HG03520 (cell line): Measurements from ENCODE around the gene GGCT.

ENCODE experiments used
- ATAC-seq: cut with Tn5 transposase; IDR thresholded peaks from one replicate; pipeline ENCODE4 v1.9.1; 2021; ENCODE audit warnings: mild to moderate bottlenecking, moderate library complexity; ENCODE audit not compliant: unreplicated experiment

The GGCT gene

DNA sequence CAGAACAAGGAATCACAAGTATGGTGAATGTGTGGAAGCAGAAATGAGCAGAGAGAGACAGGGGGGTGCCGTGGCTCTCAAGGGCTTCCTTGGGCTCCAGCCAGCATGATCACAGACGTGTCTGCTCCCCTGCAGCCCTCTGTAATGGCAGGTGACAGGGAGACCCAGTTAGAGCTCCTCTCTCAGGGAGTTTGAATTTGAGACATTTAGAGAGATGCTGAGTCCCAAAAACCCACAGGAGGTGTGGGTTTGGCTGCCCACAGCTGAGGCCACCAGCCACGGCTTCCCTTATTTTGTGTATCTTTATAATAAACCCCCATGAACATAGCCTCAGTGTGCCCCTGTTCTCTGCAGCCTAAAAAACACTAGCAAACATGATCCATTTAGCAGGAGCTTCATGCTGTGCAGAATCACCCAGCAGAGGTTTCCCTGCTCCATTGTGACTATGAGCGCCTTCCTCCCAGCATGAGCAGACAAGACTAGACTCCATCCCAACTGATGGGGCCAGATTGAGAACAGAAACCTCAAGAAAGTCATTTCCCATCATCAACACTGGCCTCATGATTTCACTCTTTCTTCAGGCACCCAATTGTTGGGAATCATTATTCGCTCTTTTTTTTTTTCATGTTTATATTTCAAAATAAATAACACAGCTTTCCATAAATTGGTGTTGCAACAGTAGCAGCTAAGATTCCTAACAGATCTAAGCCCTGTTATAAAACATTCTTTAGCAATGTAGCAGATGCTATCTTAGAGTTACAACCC lies 39.4 kb downstream of the GGCT start:
- ATAC-seq: no peak

- ATAC-seq: no peak
Measured at GRCh38 chr7:30464231-30464671, 40.4 kb downstream of the GGCT start.

GRCh38 chr7:30463405-30464145 lies 41.1 kb downstream of the GGCT start:
- no peak for ATAC-seq

DNA sequence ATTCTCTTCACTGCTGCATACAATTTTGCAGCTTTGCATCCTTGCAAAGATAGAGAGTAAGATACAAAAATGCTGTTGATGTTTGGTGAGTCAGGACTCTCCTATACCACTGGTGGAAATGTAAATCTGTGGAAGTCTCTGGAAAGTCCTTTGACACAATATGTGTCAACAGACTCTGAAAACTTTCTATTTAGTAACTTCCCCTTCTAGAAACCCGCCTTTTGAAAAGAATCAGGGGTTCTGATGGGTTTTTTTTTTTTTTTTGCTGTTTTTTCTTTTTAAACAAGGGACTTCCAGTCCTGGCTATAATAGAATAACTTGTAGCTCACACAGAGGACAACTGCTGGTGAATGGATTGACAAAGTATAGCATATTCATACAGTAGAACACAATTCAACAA lies 42.5 kb downstream of the GGCT start:
- no peak for ATAC-seq

DNA sequence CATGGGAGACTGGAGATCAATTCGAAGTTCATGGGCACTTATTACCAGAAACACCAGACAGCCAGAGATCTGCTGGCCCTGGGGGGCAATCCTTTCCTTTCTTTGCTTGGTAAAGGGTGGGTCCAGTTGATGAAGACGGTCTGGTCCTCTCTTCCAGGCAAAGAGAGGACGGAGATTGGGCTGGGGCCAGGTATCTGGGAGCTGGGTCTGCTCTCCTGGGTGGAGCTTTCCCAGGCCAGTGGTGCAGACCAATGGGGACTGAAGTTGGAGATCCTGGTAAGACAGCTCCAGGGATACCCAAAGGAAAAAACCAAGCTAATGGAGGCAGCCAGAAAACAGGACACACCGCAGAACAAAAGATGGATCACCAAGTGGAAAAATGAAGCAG lies 44.4 kb downstream of the GGCT start:
- ATAC-seq: no peak

DNA sequence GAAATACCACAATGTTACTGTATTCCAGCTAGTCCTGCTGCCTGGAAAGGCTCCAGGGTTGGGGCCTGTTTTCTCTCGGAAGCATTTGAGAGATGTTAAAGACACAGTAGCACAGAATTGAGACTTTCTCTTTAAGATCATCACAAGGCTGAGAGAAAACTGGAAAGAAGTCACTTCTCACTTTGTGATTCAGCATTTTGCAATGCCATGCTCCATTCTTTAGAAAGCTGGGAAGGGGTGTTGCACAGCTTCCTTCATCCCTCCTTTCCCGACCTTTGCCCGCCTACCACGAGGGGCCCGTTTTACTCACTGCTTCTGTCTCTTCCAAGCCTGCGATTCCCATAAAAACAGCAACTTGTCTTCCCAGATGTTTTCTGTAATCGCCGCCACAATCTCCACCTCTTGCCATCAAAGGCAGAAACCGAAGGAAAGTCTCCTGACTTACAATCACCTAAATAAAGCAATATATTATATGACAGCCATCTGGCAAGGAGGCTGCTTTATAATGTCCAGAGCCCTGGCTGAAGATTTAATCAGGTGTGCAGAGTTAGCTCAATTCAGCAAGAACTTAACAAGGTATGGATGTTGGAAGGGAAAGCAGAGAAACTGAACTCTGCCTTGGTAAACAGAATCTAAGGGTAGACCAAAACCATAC lies 44.9 kb downstream of the GGCT start:
- no peak for ATAC-seq

- ATAC-seq: no peak
Measured at GRCh38 chr7:30458311-30458710, 46.3 kb downstream of the GGCT start.

DNA sequence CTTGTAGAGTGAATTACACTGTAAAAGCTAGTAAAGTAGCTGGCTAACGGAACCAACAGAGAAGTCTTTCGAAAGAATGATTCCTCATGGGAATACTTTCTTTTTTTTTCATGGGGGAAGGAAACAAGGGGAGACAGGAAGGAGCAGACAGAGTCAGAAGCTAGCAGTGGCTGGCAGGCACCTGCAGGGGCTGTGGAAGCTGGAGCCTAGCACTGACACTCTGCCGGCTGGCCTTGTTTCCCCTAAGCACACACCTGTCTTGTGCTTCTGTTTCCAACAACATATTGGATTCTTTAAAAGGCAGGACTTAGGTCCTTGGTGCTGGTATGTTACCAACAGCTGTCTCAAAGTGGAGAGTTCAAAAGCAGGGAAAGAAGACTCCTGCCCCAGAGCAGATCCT lies 50.7 kb downstream of the GGCT start:
- ATAC-seq: no peak

DNA sequence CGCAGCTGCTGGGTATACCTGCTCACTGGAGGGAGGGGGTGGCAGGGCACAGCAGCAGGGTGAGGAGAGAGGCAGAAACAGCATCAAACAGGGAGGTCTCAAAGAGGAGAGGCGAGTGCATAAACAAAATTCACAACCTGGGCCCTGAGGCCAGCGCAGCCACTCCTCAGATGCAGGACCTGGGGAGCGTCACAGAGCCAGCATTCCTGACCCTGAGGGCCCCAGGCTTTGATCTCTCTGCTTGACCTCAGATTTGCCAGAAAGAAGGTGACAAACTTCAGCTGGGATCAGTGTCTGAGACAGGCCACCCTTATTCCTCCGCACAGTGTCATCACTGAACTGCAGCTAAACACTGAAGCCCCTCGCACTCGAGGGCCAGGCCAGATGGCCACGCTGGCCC lies 51.6 kb downstream of the GGCT start:
- ATAC-seq: no peak

DNA sequence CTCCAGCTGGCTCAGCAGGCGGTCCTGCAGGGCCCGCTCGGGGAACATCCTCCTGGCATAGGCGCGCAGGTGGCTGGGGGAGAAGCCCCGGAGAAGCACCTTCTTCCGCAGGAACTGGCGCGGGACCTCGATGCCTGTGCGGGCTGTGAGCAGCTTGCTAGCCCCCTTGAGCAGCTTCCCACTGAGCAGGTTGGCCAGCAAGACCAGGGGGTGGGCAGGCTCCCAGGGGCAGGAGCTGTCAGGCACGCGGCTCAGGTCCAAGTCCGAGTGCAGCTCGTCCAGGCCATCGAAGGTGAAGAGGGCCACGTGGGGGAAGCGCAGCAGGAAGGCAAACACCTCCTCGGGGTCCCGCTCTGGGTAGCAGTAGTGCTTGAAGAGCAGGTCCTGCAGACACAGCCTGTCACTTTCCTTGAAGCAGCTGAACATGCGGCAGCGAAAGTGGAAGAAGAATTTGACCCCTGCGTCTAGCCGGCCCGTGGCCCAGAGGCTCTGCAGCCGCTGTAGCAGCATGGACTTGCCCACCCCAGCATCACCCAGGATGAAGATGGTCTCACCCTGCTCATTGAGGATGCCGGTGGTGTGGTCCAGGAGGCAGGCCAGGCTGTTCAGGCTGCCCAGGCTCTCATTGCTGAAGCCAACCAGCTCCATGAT lies 52.2 kb downstream of the GGCT start:
- no peak for ATAC-seq

- ATAC-seq: no peak
Measured at GRCh38 chr7:30451539-30452279, 52.9 kb downstream of the GGCT start.

GRCh38 chr7:30450983-30451497 lies 53.6 kb downstream of the GGCT start:
- ATAC-seq: no peak

DNA sequence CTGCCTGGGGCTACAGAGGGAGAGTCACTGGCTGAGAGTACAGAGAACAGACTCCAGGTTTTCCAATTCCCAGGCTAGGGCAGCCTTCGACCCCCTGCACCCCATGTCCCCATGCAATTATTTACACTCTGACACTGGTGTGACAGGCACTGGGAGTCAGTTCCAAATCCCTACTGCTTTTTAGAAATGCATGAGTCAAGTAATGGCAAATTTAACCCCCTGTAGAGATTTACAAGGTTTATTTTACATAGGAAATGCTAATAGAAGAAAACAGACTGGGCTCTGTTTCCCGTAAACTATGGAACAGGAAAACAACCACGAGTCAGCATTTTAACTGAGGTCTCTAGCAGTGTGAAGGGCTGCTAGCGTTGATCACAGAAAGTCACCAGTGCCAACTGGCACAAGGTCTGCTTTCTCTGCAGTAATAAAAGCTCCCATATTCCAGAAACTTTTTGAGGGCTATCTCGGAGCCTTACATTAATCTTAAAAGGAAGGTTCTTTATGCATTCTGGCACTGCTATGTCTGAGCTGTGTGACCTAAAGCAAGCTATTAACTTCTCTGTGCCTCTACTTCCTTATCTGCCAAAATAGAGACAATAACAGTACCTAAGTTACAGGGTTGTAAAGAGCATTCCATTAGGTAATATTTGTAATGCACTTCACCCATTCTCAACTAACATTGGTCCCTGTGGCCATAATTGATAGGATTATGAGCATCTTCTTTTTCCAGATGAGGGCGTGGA lies 54.2 kb downstream of the GGCT start:
- ATAC-seq: no peak

- no peak for ATAC-seq
Measured at GRCh38 chr7:30448461-30449189, 56.0 kb downstream of the GGCT start.

GRCh38 chr7:30447466-30447865 lies 57.2 kb downstream of the GGCT start:
- no peak for ATAC-seq
